GM19099 (cell line): ENCODE results near the gene SLC38A11.

ENCODE experiments used
- POLR2A ChIP-seq: IDR thresholded peaks from 3 replicates; pipeline ENCODE4 v1.6.1; 2011; ENCODE audit warnings: low read depth; ENCODE audit not compliant: insufficient read length; ENCODE audit errors: extremely low read depth

The SLC38A11 gene

DNA sequence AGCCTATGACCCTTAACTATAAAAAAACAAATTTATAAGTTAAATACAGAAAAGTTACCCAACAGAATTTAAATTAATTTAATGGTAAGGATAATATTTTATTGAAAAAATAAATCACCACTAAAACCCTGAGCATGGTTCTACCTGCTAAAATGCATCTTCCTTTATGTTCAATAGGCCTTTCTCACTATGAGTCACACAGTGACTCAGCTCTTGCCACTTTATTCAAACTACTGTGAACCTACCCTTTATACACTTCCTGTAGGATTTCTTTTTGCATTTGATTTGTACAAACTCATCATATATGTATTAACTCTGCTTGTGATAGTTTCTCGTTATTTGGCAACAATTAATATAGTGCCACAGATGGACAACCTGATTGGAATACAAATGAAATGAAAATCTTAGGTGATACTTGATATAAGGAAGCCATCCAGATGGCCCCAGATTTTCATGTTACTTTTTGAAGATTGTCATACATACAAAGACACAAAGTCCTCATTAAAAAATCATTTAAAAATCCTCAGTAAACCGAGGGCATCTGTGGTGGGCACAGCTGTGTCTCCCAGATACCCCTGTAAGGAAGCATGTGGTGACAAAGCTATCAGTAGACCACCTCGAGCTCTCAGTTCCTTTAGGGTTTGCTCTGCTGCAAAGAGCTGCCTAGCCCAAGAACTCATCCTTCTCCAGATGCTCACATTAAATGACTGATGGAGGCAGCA is 58.5 kb downstream of the SLC38A11 start:
- TF ChIP-seq POLR2A: no peak

DNA sequence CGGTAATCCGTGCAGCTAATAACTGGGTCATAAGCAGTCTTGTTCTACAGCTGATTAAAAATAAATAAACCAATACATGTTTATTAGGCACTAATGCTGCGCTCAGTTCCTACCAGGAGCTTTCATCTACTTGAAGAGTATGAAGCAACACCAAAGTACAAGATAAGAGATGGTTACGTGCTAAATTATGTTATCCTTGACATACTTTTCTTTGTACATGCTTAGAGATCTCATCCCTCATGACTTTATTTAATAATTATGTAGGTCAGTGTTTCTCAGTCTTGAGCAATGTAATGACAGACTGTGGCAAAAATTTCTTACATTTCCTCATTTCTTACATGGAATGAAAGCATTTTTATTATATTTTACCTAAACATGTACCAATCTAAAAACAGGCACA is 59.1 kb downstream of the SLC38A11 start:
- no peak for TF ChIP-seq POLR2A

DNA sequence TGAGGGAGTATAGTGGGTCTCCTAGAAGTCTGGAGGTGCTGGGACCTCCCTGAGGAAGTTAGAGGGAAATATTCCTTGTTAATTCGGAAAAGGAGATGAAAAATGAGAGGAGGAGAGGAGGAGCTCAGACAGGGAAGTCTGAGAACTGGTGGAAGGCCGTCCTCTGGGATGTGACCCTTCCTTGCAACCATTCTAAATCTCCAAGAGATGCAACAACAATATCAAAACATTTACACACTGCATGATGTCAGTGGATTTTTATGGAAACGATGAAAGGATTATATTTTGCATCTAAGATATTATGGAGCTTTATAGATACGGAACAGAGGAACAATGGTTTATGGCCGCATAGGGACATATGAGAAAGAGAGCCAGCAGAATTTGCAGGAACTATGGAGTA is 63.9 kb downstream of the SLC38A11 start:
- no peak for TF ChIP-seq POLR2A

DNA sequence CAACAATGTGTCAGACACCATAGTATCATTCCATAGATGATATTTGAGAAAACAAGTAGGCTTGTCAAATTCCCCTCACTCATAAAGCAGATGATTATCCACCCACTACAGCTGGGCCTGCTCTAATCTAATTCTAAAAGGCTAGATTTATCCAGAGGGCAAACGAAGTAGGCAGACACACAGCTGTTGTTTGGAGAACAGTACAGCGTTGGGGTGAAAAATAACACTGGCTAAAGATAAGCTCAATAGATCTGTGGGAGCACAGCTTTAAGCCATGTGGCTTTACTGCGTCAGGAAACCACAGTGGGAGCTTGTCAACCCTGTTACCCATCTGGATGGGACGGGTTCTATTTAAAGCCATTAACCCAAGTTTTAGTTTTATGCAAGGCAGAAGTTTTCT is 64.8 kb downstream of the SLC38A11 start:
- TF ChIP-seq POLR2A: no peak

DNA sequence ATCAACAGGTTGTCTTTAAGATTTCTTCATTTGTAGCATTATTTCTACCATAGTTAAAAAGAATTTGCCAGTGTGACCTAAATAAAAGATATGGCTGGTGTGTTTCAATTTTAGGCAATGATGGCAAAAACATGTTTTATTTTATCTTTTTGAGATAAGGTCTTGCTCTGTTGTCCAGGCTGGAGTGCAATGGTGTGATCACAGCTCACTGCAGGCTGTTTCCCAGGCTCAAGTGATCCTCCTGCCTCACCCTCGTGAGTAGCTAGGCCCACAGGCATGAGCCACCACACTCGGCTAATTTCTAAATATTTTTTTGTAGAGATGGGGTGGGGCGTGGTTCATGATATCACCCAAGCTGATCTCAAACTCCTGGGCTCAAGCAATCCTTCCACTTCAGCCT is 66.7 kb downstream of the SLC38A11 start:
- TF ChIP-seq POLR2A: no peak

DNA sequence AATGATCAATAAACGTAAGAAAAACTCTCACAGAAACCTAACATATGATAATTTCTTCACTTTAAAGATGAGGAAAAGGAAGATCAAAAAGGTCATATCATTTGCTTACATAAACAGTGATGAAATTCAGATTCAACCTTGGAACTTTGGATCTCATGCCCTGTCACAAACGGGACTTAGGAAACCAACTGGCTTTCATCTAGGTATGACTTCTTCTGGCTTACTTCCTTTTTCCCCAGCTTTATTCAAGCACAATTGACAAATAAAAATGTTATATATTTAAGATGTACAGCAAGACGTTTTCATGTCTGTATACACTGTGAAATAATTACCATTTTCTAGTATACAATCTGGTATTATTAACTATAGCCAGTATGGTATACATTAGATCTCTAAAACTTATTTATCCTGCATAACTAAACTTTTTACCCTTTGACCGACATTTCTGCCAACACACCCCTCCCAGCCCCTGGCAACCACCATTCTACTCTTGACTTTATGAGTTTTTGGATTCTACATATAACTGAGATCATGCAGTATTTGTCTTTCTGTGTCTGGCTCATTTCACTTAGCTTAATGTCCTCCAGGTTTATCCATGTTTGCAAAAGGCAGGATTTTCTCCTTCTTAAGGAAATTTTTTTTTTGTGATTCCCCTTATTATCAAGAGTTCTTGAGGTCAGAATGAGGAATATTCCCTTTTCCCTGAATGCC is 67.7 kb downstream of the SLC38A11 start:
- no peak for TF ChIP-seq POLR2A

DNA sequence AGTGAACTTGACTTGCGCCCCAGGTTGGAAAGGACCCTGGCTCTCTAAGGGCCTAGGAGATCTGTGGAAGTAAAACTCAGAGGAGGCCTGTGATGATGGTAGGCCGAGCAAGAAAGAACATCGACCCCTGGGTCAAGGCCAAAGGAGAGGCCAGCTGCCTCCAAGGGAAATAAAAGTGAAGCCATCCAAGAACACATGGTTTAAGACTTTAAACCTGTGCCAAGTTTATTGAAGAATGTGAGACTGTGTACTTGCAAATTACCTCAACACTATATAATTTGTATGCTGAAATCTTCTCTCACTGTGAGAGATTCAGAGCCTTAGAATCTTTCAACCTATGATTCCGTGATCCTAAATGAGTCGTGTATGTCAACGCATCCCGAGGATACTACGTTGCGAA is 73.0 kb downstream of the SLC38A11 start:
- TF ChIP-seq POLR2A: no peak

DNA sequence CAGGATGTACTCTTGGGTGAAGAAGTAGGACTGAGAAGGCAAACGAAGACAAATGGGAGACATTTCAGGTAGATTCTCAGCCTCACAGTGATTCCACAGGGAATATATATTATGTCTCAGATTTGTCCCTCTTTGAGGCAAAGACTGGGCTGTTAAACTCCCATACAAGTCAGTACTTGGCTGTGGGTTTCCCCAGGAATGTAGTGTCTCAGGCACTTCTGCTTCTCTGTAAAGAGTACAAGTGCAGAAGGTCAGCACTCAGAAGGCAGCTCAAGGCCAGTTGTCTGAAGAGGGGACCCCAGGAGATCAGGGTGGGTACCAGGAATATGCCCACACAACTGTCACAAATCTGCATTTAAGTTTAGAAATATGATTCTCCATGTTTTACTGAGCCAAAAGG is 73.8 kb downstream of the SLC38A11 start:
- no peak for TF ChIP-seq POLR2A

DNA sequence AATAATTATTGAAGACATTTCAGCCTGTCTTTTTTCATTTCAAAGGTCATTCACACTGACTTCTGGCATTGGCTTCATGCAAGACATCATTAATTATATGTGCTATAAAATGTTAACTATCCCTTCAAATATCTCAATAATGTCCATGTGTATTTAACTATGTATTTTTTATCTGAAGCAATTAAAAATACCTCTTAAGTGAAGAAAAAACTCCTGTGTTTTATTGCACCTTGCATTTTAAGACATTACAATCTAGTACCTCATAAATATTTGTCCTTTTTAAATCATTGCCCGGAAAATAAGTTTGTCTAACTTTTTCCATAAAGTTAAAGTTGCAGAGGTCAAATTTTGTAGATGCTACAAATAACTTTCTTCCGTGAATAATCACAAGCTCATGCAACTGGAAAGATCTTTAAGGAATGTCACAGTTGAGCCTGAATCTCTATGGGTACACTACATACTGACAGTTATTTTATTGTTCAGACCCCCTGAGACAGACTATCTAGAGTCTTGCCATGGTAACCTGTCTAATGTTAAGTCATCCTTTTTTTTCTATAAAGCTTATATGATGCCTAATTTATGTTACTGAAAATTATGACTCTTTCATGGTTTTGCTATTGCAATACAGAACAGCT is 75.3 kb downstream of the SLC38A11 start:
- no peak for TF ChIP-seq POLR2A

DNA sequence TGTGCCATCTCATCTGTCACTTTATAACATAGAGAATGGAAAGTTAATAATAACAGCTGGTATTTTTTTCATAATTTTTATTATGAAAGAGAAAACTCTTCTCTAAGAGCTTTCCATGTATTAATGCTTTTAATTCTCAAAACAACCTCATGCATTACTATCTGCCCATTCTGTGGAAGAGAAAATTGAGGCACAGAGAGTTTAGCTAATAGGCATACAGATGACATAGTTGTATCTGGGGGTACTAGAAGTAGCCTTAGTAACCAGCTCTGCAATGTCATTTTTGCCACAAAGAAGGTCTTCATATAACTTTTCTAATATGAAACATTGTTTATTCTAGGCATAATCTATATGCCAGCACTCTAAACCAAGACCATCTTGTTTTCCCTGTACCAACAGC is 77.4 kb downstream of the SLC38A11 start:
- TF ChIP-seq POLR2A: no peak

DNA sequence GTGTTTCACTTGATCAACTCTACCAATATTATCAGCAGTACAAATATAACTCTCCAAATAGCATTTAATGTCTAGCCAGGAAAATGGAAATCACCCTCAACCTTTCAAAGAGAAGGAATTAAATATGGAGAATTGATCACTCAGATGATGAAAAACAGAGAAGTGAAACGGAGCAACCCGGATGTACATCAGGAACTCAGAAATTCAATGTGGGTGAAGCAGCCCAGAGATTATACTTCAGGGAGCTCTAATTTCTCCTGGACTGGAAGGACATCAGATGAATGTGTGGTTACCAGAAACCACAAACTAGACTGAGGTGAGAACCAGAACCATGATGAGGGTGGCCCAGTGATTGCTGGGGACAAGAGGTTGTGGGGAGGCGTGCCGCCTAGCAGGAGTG is 78.2 kb downstream of the SLC38A11 start:
- TF ChIP-seq POLR2A: no peak

DNA sequence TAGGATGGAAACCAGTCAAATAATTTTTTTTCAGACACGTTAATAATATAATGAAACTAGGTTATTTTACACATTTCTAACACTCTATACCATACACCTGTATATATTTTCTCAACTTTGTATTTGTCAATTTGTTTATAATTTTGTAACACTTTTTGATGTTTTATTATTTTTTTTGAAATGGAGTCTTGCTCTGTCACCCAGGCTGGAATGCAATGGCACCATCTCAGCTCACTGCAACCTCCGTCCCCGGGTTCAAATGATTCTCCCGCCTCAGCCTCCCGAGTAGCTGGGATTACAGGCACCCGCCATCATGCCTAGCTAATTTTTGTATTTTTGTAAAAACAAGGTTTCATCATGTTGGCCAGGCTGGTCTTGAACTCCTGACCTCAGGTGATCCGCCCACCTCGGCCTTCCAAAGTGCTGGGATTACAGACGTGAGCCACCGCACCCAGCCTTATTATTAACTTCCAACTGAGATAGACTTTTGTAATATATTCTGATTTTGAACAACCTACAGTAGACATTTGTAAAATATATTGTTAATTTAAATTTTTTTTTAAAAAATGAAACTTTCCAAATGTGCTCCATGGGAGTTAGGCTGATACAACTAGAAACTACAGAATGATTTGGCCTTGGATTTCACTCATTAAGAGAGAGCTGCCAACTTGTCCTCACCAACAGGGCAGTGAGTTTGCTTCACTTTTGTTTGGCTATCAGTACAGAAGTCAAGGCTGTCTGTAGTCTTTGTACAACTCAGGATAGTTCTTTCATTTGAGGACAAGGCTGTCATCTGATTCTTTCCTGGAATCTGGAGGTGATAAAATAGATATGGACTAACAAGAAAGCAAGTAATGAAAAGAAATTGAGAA is 79.8 kb downstream of the SLC38A11 start:
- TF ChIP-seq POLR2A: no peak

DNA sequence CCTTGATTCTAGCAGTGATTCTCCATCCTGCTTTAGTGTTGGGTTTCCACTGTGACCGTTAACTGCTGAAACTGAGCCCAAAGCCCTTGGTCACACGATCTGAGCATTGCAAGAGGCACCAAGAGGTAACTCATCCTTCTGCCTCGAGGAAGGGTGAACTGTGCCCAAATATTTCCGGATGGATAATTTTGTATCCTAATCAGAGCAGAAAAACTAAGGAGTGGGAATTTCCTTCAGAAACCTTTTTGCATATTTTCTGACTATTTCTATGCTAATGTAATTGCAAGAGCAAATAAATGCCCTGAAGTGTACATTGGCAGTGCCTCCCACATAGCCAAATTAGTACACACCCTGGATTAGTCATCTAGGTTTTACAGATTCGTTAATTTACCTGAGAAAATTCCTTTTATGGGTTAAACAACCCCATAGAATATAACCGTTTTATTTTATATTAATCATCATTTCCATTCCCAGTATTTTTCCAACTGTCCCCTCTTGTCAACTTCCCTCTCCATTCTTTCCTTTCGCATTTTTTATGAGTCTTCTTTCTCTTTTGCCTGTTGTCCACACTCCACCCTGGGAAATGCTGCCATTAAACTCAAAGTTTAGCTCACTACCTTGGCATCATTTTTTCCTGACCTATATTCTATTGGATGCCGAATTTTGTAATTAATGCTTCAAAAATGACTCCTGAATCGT is 82.0 kb downstream of the SLC38A11 start:
- no peak for TF ChIP-seq POLR2A

DNA sequence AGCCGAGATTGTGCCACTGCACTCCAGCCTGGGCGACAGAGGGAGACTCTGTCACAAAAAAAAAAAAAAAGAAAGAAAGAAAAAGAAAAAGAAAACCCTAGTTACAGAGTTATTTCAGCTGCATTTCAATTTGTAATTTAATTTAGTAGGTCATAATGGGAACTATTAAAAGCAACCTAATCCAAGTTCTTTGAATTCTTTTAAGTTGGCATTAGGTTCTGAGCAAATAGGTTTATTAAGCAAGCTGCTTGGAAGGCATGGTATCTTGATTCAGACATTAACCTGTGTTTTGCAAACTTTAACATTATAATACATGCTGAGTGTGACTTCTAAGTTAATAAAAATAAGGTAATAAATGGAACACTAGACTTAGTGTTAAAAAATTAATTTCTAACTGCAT is 83.9 kb downstream of the SLC38A11 start:
- no peak for TF ChIP-seq POLR2A

DNA sequence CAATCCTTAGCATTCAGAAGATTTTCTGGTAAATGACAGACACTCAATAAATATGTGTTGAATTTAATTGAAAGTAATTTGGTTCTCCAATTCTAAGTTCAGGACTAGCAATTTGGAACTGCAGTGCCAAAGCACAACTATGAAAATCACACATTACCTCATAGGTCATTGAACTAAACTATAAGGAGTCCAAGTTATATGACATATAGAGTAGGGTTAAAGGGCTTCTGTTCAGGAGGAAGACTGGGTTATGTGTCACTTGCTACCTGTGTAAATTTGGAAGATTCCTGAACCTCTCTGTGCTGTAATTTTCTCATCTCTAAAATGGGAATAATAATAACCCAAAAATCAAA is 85.9 kb downstream of the SLC38A11 start:
- TF ChIP-seq POLR2A: no peak
